K562 (cell line): ENCODE measurements around the gene PACSIN2. TPM values are rescaled to one million over a fixed set of nuclear protein-coding genes. Genes with fewer than 3 reads are reported as not detected.

Experiments
- ARID1B ChIP-seq: fragments of 450-650 bp; IDR thresholded peaks from 2 replicates; pipeline ENCODE4 v1.6.1; 2016; ENCODE audit warnings: antibody characterized with exemption, mild to moderate bottlenecking, inconsistent platforms
- CBX5 ChIP-seq: IDR thresholded peaks from 2 replicates; pipeline ENCODE4 v1.6.1; 2014; ENCODE audit warnings: low read depth, borderline replicate concordance
- ELF2 ChIP-seq: fragments of 250-450 bp; sonication (Bioruptor Pico); IDR thresholded peaks from 2 replicates; pipeline ENCODE4 v1.5.0; 2021; ENCODE audit warnings: mild to moderate bottlenecking
- FOS ChIP-seq: IDR thresholded peaks from 3 replicates; pipeline ENCODE4 v1.6.1; 2011; ENCODE audit not compliant: insufficient read length; ENCODE audit errors: extremely low read depth
- FOXA3 ChIP-seq, 2 experiments: fragments of 450-650 bp in 1 of 2; sonication (generic) in 1 of 2; formaldehyde crosslinking; IDR thresholded peaks in 1 of 2; conservative IDR thresholded peaks in 1 of 2; 2 replicates each; pipeline versions ENCODE4 v1.4.0 to v1.8.0; 2020 to 2022; ENCODE audit warnings: mild to moderate bottlenecking in 2 of 2, missing genetic modification reagents in 1 of 2
- MCM7 ChIP-seq, 2 experiments: fragments of 450-650 bp; IDR thresholded peaks; 2 replicates each; pipeline ENCODE4 v1.6.1; 2016 to 2018
- NRF1 ChIP-seq, 2 experiments: fragments of 450-650 bp; IDR thresholded peaks in 1 of 2; conservative IDR thresholded peaks in 1 of 2; 2 replicates each; pipeline ENCODE4 v1.6.1; 2014; ENCODE audit warnings: mild to moderate bottlenecking in 2 of 2
- POLR2B ChIP-seq: fragments of 450-650 bp; IDR thresholded peaks from 2 replicates; pipeline ENCODE4 v1.6.1; 2018; ENCODE audit warnings: low read depth; ENCODE audit not compliant: partially characterized antibody
- SMAD3 ChIP-seq: fragments of 450-650 bp; formaldehyde crosslinking; conservative IDR thresholded peaks from 2 replicates; pipeline ENCODE4 v1.4.0; 2020; ENCODE audit warnings: mild to moderate bottlenecking
- SRSF9 ChIP-seq: fragments of 200-400 bp; formaldehyde crosslinking; IDR thresholded peaks from 2 replicates; pipeline ENCODE4 v1.6.1; 2017; ENCODE audit warnings: low read depth, low read length, borderline replicate concordance
- TARDBP ChIP-seq: fragments of 450-650 bp; IDR thresholded peaks from 2 replicates; pipeline ENCODE4 v1.6.1; 2016
- TEAD4 ChIP-seq, 2 experiments: sonication (generic) in 1 of 2; formaldehyde crosslinking in 1 of 2; IDR thresholded peaks; 2 replicates each; pipeline versions ENCODE4 v1.6.1 to v1.8.0; 2012 to 2022; ENCODE audit warnings: borderline replicate concordance in 1 of 2, inconsistent platforms in 1 of 2, low read length in 1 of 2, mild to moderate bottlenecking in 1 of 2, missing genetic modification reagents in 1 of 2
- YY1 ChIP-seq, 3 experiments: IDR thresholded peaks; 2 replicates each; pipeline ENCODE4 v1.6.1; 2011; ENCODE audit warnings: low read length in 2 of 3, mild to moderate bottlenecking in 2 of 3, moderate library complexity in 2 of 3, borderline replicate concordance in 1 of 3, control low read depth in 1 of 3, low read depth in 1 of 3; ENCODE audit not compliant: insufficient read depth in 3 of 3, insufficient replicate concordance in 2 of 3, control insufficient read depth in 1 of 3, insufficient read length in 1 of 3; ENCODE audit errors: extremely low read depth in 1 of 3
- ZBED1 ChIP-seq: IDR thresholded peaks from 2 replicates; pipeline ENCODE4 v1.6.1; 2014
- ZNF197 ChIP-seq: fragments of 200-800 bp; sonication (Bioruptor generic); IDR thresholded peaks from 2 replicates; pipeline ENCODE4 v1.6.1; 2016; ENCODE audit warnings: low read depth, missing genetic modification characterization, missing compliant biosample characterization
- ZNF79 ChIP-seq: fragments of 250-450 bp; sonication (Bioruptor Pico); IDR thresholded peaks from 2 replicates; pipeline ENCODE4 v1.4.0; 2020; ENCODE audit warnings: low read depth, mild to moderate bottlenecking, moderate library complexity
- polyA plus RNA-seq, 8 experiments: library from polyadenylated mRNA; depleted of rRNA in 4 of 8; stranded (reverse) in 5 of 8; unstranded in 3 of 8; fragments of >200 nt; fragmentation: Nextera tagmentation in 2 of 8; fragmentation: Illumina TruSeq in 1 of 8; extraction: Ambion mirVana in 2 of 8; extraction: Trizol in 1 of 8; gene quantifications; 2 replicates each; pipeline versions ENCODE4 v1.2.1 to v1.2.3, GENCODE V29; 2011 to 2014; ENCODE audit warnings: inconsistent platforms in 1 of 8, missing spikeins in 1 of 8
- total RNA-seq, 7 experiments: library from RNA; depleted of rRNA in 6 of 7; stranded (reverse); fragments of >200 nt in 6 of 7; fragmentation: Illumina TruSeq in 2 of 7; extraction: Trizol in 2 of 7; gene quantifications; 2 replicates each; pipeline versions ENCODE4 v1.2.1 to v1.2.3, GENCODE V29; 2011 to 2021; ENCODE audit warnings: low replicate concordance in 1 of 7
- TF ChIP-seq, protein P1 (sequence below), 2 experiments: IDR thresholded peaks; 2 replicates each; pipeline ENCODE4 v1.6.1; 2012; ENCODE audit warnings: improper control_type of control experiment in 2 of 2, low read depth in 2 of 2, low read length in 2 of 2, borderline replicate concordance in 1 of 2
- TF ChIP-seq, protein P2 (sequence below): fragments of 450-650 bp; formaldehyde crosslinking; IDR thresholded peaks from 2 replicates; pipeline ENCODE4 v1.4.0; 2022; ENCODE audit warnings: missing genetic modification characterization
- TF ChIP-seq, protein P3 (sequence below): fragments of 450-650 bp; IDR thresholded peaks from 2 replicates; pipeline ENCODE4 v1.6.1; 2017; ENCODE audit warnings: antibody characterized with exemption
- TF ChIP-seq, protein P4 (sequence below): sonication (generic); formaldehyde crosslinking; IDR thresholded peaks from 2 replicates; pipeline ENCODE4 v1.8.1; 2023; ENCODE audit warnings: mild to moderate bottlenecking, missing genetic modification reagents

Gene PACSIN2
- total and polyA plus RNA-seq, 9 of the 15 experiments (the other 6 are each of a cell fraction or from before 2014, with no cell fraction given), result 0.45 to 45.1 (median 23.9) TPM

DNA sequence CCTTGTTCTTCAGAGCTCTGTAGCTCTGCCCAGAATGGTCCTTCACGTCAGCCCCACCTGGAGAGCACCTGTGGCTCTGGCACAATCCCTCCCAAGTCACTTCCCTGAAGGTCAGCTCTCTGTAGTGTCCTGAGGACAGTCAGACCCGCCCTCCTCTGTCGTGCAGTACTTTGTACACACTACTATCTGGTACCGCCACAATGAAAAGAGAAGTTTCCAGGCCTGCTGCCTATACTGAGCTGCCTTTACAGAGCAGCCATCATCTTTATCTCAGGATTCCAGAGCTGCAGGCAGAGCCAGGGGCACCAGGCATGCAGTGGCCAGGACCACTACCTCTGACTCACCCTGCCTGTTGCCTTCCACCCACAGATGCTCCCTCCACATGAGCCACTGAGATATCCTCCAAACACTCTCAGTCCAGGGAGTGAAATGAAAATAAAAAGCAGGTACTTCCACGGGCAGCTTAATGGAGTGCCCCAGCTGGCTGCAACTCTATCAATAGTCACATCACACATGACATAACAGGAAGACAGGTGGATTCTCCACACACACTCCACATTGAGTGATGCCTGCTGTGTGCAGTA lies 7.3 kb downstream of the PACSIN2 start (continued):
- TF ChIP-seq ELF2 (no peak), ZNF79 (no peak), POLR2B (no peak), FOS (peak; percentile 44), ZNF197 (CRISPR knock-in tag) (no peak), TEAD4 (IDR thresholded peaks at IDR 0.05; ENCODE audit: low read length) (peak; percentile 96), TEAD4 (CRISPR knock-in tag; IDR thresholded peaks at IDR 0.05; ENCODE audit: borderline replicate concordance) (no peak), TARDBP (peak; percentile 77; the same call in 1 of the 2 replicates), FOXA3 (CRISPR knock-in tag; conservative IDR thresholded peaks at IDR 0.05 in 1 of 2, IDR thresholded peaks at IDR 0.05 in 1 of 2) (peak in 1 of 2 experiments; percentile 94; a peak in 2 of 4 replicates), ARID1B (peak; percentile 96), SMAD3 (CRISPR knock-in tag) (no peak), SRSF9 (no peak), ZBED1 (peak; percentile 66; the same call in 1 of the 2 replicates), CBX5 (no peak), MCM7 (IDR thresholded peaks at IDR 0.05) (no peak), YY1 (IDR thresholded peaks at IDR 0.05; ENCODE audit: borderline replicate concordance in 1 of 3, control insufficient read depth in 1 of 3, extremely low read depth in 1 of 3, insufficient read depth in 3 of 3, insufficient read length in 1 of 3, insufficient replicate concordance in 2 of 3, low read depth in 1 of 3, low read length in 2 of 3) (peak in 2 of 3 experiments; percentile 22 to 61), NRF1 (conservative IDR thresholded peaks at IDR 0.05 in 1 of 2, IDR thresholded peaks at IDR 0.05 in 1 of 2) (no peak)
- TF ChIP-seq, protein P1, sequence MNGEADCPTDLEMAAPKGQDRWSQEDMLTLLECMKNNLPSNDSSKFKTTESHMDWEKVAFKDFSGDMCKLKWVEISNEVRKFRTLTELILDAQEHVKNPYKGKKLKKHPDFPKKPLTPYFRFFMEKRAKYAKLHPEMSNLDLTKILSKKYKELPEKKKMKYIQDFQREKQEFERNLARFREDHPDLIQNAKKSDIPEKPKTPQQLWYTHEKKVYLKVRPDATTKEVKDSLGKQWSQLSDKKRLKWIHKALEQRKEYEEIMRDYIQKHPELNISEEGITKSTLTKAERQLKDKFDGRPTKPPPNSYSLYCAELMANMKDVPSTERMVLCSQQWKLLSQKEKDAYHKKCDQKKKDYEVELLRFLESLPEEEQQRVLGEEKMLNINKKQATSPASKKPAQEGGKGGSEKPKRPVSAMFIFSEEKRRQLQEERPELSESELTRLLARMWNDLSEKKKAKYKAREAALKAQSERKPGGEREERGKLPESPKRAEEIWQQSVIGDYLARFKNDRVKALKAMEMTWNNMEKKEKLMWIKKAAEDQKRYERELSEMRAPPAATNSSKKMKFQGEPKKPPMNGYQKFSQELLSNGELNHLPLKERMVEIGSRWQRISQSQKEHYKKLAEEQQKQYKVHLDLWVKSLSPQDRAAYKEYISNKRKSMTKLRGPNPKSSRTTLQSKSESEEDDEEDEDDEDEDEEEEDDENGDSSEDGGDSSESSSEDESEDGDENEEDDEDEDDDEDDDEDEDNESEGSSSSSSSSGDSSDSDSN (IDR thresholded peaks at IDR 0.05; ENCODE audit: borderline replicate concordance in 1 of 2, low read depth in 2 of 2, low read length in 2 of 2), result peak in 1 of 2 experiments; percentile 58; a peak in 1 of 4 replicates
- TF ChIP-seq, protein P2, sequence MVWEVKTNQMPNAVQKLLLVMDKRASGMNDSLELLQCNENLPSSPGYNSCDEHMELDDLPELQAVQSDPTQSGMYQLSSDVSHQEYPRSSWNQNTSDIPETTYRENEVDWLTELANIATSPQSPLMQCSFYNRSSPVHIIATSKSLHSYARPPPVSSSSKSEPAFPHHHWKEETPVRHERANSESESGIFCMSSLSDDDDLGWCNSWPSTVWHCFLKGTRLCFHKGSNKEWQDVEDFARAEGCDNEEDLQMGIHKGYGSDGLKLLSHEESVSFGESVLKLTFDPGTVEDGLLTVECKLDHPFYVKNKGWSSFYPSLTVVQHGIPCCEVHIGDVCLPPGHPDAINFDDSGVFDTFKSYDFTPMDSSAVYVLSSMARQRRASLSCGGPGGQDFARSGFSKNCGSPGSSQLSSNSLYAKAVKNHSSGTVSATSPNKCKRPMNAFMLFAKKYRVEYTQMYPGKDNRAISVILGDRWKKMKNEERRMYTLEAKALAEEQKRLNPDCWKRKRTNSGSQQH (CRISPR knock-in tag), result no peak
- TF ChIP-seq, protein P3, sequence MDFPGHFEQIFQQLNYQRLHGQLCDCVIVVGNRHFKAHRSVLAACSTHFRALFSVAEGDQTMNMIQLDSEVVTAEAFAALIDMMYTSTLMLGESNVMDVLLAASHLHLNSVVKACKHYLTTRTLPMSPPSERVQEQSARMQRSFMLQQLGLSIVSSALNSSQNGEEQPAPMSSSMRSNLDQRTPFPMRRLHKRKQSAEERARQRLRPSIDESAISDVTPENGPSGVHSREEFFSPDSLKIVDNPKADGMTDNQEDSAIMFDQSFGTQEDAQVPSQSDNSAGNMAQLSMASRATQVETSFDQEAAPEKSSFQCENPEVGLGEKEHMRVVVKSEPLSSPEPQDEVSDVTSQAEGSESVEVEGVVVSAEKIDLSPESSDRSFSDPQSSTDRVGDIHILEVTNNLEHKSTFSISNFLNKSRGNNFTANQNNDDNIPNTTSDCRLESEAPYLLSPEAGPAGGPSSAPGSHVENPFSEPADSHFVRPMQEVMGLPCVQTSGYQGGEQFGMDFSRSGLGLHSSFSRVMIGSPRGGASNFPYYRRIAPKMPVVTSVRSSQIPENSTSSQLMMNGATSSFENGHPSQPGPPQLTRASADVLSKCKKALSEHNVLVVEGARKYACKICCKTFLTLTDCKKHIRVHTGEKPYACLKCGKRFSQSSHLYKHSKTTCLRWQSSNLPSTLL, result no peak
- TF ChIP-seq, protein P4, sequence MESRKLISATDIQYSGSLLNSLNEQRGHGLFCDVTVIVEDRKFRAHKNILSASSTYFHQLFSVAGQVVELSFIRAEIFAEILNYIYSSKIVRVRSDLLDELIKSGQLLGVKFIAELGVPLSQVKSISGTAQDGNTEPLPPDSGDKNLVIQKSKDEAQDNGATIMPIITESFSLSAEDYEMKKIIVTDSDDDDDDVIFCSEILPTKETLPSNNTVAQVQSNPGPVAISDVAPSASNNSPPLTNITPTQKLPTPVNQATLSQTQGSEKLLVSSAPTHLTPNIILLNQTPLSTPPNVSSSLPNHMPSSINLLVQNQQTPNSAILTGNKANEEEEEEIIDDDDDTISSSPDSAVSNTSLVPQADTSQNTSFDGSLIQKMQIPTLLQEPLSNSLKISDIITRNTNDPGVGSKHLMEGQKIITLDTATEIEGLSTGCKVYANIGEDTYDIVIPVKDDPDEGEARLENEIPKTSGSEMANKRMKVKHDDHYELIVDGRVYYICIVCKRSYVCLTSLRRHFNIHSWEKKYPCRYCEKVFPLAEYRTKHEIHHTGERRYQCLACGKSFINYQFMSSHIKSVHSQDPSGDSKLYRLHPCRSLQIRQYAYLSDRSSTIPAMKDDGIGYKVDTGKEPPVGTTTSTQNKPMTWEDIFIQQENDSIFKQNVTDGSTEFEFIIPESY (CRISPR knock-in tag), result peak; percentile 70
